Superior temporal gyrus (tissue), 1 donor: Measurements from ENCODE around the gene ZMYND19.
A peak's percentile ranks its signal among the peaks of the same experiment; 100 is the strongest.
"Not testable (repeated sequence)": the region's sequence is repeated elsewhere in the genome, so short reads cannot be mapped to it uniquely, and the experiment has no call there.

ENCODE experiments used
- DNase-seq: peaks from one replicate; pipeline ENCODE4 v3.0.0-alpha.2; 2016; ENCODE audit errors: extremely low spot score

Gene ZMYND19

GRCh38 chr9:137590469-137591383 is at the start of gene ZMYND19:
ZMYND19 (minus strand) TSS chr9:137590512; CDS start chr9:137590263, 249 bp downstream.
- DNase-seq = peak; percentile 82

- DNase-seq = no peak
Measured at GRCh38 chr9:137639303-137640051, 49.2 kb upstream of the ZMYND19 start.

- DNase-seq = no peak
Measured at GRCh38 chr9:137638680-137639079, 48.4 kb upstream of the ZMYND19 start.

GRCh38 chr9:137634016-137634415 is 43.7 kb upstream of the ZMYND19 start:
- no peak for DNase-seq

GRCh38 chr9:137632230-137633161 is 42.2 kb upstream of the ZMYND19 start:
- no peak for DNase-seq

- no peak for DNase-seq
Measured at GRCh38 chr9:137631345-137632229, 41.3 kb upstream of the ZMYND19 start.

GRCh38 chr9:137630679-137631078 is 40.4 kb upstream of the ZMYND19 start:
- no peak for DNase-seq

GRCh38 chr9:137630126-137630525 is 39.8 kb upstream of the ZMYND19 start:
- no peak for DNase-seq

- not testable (repeated sequence) for DNase-seq
Measured at GRCh38 chr9:137627406-137627805, 37.1 kb upstream of the ZMYND19 start.

GRCh38 chr9:137626464-137626863 is 36.2 kb upstream of the ZMYND19 start:
- no peak for DNase-seq

GRCh38 chr9:137622211-137622610 is 31.9 kb upstream of the ZMYND19 start:
- not testable (repeated sequence) for DNase-seq

GRCh38 chr9:137621131-137621757 is 30.9 kb upstream of the ZMYND19 start:
- DNase-seq = no peak

- no peak for DNase-seq
Measured at GRCh38 chr9:137620581-137620980, 30.3 kb upstream of the ZMYND19 start.

GRCh38 chr9:137620048-137620405 is 29.7 kb upstream of the ZMYND19 start:
- no peak for DNase-seq

GRCh38 chr9:137619240-137620047 is 29.1 kb upstream of the ZMYND19 start:
- DNase-seq = peak; percentile 36

- peak; percentile 88 for DNase-seq
Measured at GRCh38 chr9:137618105-137619067, 28.1 kb upstream of the ZMYND19 start, which contains the start of gene EHMT1. EHMT1 (plus strand) TSS chr9:137619005; CDS start chr9:137619029, 24 bp downstream.

- no peak for DNase-seq
Measured at GRCh38 chr9:137615387-137615871, 25.1 kb upstream of the ZMYND19 start.
